Cardiac atrium fibroblast (primary cell): Measurements from ENCODE around the gene B3GAT3. TPM values are rescaled to one million over a fixed set of nuclear protein-coding genes. Genes with fewer than 3 reads are reported as not detected.

Experiments
- total RNA-seq: library from RNA; depleted of rRNA; stranded (reverse); fragments of >200 nt; gene quantifications from 2 replicates; pipeline ENCODE4 v1.2.3, GENCODE V29; 2015

B3GAT3 gene
- 24.9 and 44.4 TPM in 2 replicates for total RNA-seq

GRCh38 chr11:62621567-62622470 lies at the start of gene B3GAT3:
TSS of gene B3GAT3 (minus strand) at chr11:62621986. CDS start at chr11:62621947, 39 bp downstream.

GRCh38 chr11:62665075-62665598 lies 43.4 kb upstream of the B3GAT3 start, which contains the start of the genes C11orf98 and CSKMT:
TSS of gene C11orf98 (minus strand) at chr11:62665210. CDS start at chr11:62665169, 41 bp downstream.
TSS of gene CSKMT (plus strand) at chr11:62665312. CDS start at chr11:62665880, 568 bp downstream.

GRCh38 chr11:62645946-62646824 lies 24.4 kb upstream of the B3GAT3 start, which contains the start of gene GANAB:
TSS of gene GANAB (minus strand) at chr11:62646613. CDS start at chr11:62646599, 14 bp downstream.

GRCh38 chr11:62612366-62613290 lies 9.2 kb downstream of the B3GAT3 start, which contains the start of the genes EML3 and ROM1:
TSS of gene EML3 (minus strand) at chr11:62612775. CDS start at chr11:62612457, 318 bp downstream.
TSS of gene ROM1 (plus strand) at chr11:62613257. CDS start at chr11:62613282, 25 bp downstream.

GRCh38 chr11:62601372-62602140 lies 20.2 kb downstream of the B3GAT3 start, which contains the start of gene MTA2:
TSS of gene MTA2 (minus strand) at chr11:62601865. CDS start at chr11:62601450, 415 bp downstream.

GRCh38 chr11:62591448-62592145 lies 30.2 kb downstream of the B3GAT3 start, which contains the start of gene TUT1:
TSS of gene TUT1 (minus strand) at chr11:62591523. CDS start at chr11:62591485, 38 bp downstream.

GRCh38 chr11:62573592-62574362 lies 48.0 kb downstream of the B3GAT3 start, which contains the start of gene EEF1G:
TSS of gene EEF1G (minus strand) at chr11:62573891. CDS start at chr11:62573842, 49 bp downstream.

Other genes starting within 250 kb of the B3GAT3 start
- not detected in 2 replicates for gene SCGB1A1, start 203.0 kb downstream of the B3GAT3 start, total RNA-seq
- 394 and 434 TPM in 2 replicates for gene AHNAK, start 75.2 kb downstream of the B3GAT3 start, total RNA-seq
- gene EEF1G, start 48.1 kb downstream of the B3GAT3 start, total RNA-seq = 2,078 and 2,099 TPM in 2 replicates
- gene TUT1, start 30.5 kb downstream of the B3GAT3 start, total RNA-seq = 6.9 and 12.0 TPM in 2 replicates
- 72.6 and 86.1 TPM in 2 replicates for gene MTA2, start 20.1 kb downstream of the B3GAT3 start, total RNA-seq
- gene EML3, start 9.2 kb downstream of the B3GAT3 start, total RNA-seq = 25.8 and 43.1 TPM in 2 replicates
- 9.2 and 24.7 TPM in 2 replicates for gene ROM1, start 8.7 kb downstream of the B3GAT3 start, total RNA-seq
- 314 and 339 TPM in 2 replicates for gene GANAB, start 24.6 kb upstream of the B3GAT3 start, total RNA-seq
- gene INTS5, start 31.3 kb upstream of the B3GAT3 start, total RNA-seq = 27.1 and 27.7 TPM in 2 replicates
- 57.8 and 68.1 TPM in 2 replicates for gene C11orf98, start 43.2 kb upstream of the B3GAT3 start, total RNA-seq
- gene CSKMT, start 43.3 kb upstream of the B3GAT3 start, total RNA-seq = 1.4 and 7.5 TPM in 2 replicates
- 6.0 and 8.3 TPM in 2 replicates for gene UQCC3, start 49.7 kb upstream of the B3GAT3 start, total RNA-seq
- 1.1 and 5.2 TPM in 2 replicates for gene LBHD1, start 50.3 kb upstream of the B3GAT3 start, total RNA-seq
- 71.9 and 88.5 TPM in 2 replicates for gene UBXN1, start 57.1 kb upstream of the B3GAT3 start, total RNA-seq
- 0.72 and 1.5 TPM in 2 replicates for gene LRRN4CL, start 67.5 kb upstream of the B3GAT3 start, total RNA-seq
- gene BSCL2, start 85.4 kb upstream of the B3GAT3 start, total RNA-seq = 29.8 and 44.4 TPM in 2 replicates
- not detected in 2 replicates for gene GNG3, start 85.7 kb upstream of the B3GAT3 start, total RNA-seq
- gene HNRNPUL2, start 105.5 kb upstream of the B3GAT3 start, total RNA-seq = 4.9 and 20.2 TPM in 2 replicates
- 15.7 and 16.1 TPM in 2 replicates for gene TTC9C, start 106.5 kb upstream of the B3GAT3 start, total RNA-seq
- gene ZBTB3, start 132.2 kb upstream of the B3GAT3 start, total RNA-seq = 6.5 and 7.6 TPM in 2 replicates
- 61.4 and 68.5 TPM in 2 replicates for gene POLR2G, start 139.6 kb upstream of the B3GAT3 start, total RNA-seq
- 10.7 and 11.7 TPM in 2 replicates for gene TAF6L, start 149.4 kb upstream of the B3GAT3 start, total RNA-seq
- 77.8 and 83.1 TPM in 2 replicates for gene TMEM179B, start 165.4 kb upstream of the B3GAT3 start, total RNA-seq
- 18.6 and 31.2 TPM in 2 replicates for gene TMEM223, start 170.0 kb upstream of the B3GAT3 start, total RNA-seq
- gene NXF1, start 183.5 kb upstream of the B3GAT3 start, total RNA-seq = 19.3 and 20.2 TPM in 2 replicates
- 57.0 and 62.5 TPM in 2 replicates for gene STX5, start 210.1 kb upstream of the B3GAT3 start, total RNA-seq
- gene TEX54, start 210.9 kb upstream of the B3GAT3 start, total RNA-seq = not detected in 2 replicates
- 20.4 and 50.1 TPM in 2 replicates for gene WDR74, start 217.6 kb upstream of the B3GAT3 start, total RNA-seq